A204.1 (cell line): Measurements from ENCODE around the gene BAG3.
A peak's percentile ranks its signal among the peaks of the same experiment; 100 is the strongest.
"Not testable (repeated sequence)": the region's sequence is repeated elsewhere in the genome, so short reads cannot be mapped to it uniquely, and the experiment has no call there.

ENCODE experiments used
- FAIRE-seq: peaks from 2 replicates; lab custom pipeline; 2012; peaks lifted over from hg19 to GRCh38; lab: Jason Lieb, UNC

The BAG3 gene

DNA sequence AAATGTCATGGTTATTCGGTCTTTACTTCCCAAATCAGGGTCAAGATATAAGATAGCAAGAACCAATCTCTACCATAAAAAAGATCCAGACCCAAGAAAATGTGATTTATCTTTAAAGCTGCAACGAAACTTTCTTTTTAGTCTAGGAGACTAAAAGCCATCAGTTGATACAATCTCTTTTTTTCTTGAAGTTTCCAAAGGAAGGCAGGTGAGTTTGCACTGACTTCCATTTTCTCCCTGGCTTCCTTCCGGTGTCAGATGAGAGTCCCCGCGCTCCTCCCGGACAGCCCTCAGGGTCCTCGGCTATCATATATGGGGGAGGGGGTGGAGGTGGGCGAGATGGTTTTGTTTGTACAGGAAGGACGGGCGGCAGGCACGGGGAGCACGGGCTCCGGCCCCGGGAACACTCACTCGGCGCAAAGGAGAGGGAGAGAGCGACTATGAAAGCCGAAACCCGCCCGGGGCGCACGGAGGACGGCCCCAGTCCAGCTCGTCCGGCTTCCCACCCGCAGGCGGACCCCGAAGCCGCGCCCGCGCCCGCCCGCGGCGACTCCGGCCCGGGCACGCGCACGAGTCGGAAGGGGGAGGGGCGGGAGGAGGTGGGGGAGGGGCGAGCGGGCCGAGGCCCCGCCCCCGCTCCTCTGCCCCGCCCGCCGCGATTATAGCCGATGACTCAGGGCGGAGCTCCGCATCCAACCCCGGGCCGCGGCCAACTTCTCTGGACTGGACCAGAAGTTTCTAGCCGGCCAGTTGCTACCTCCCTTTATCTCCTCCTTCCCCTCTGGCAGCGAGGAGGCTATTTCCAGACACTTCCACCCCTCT is at the start of gene BAG3:
BAG3 (plus strand) TSS at position 689 of the 822 bp plus-strand sequence. CDS start 296 bp downstream, outside the sequence.
- FAIRE-seq, result no peak

DNA sequence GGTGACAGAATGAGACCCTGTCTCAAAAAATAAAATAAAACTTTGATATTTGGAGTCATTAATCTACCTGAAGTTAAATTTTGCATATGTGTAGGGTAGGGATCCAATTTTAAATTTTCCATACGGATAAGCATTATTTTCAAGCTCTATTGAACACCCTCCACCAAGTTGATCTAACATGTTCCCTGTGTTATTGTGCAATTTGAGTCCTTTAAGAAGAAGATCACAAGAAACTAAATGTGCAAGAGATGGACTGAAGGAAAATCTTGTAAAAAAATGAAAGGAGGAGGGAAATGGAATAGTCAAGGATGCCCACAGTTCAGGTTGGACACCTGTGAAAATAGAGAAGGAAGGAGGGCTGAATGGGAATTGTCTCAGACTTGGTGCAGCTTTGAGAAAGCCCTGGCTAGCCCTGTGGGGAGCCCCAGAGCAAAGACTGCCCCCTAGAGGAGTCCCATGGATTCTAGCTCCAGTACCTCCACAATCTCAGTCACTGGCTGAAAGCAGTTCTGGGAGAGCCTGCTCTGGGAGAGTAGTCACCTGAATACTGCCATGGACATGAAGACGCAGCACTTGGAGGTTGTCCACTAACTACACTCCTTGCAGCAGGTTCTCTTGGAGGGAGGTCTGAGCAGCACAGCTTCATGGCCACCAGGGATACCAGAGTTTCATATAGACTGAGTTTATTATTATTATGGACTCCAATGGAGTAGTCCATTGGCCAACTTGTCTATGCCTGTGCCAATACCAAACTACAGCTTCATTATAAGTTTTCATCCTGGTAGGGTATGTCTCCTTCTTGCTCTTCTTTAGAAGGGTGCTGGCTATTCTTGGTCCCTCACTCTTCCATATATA is 48.7 kb upstream of the BAG3 start:
- FAIRE-seq, result no peak

- FAIRE-seq, result no peak
These were observed 46.7 kb upstream of the BAG3 start for GRCh38 chr10:119604468-119604867.

DNA sequence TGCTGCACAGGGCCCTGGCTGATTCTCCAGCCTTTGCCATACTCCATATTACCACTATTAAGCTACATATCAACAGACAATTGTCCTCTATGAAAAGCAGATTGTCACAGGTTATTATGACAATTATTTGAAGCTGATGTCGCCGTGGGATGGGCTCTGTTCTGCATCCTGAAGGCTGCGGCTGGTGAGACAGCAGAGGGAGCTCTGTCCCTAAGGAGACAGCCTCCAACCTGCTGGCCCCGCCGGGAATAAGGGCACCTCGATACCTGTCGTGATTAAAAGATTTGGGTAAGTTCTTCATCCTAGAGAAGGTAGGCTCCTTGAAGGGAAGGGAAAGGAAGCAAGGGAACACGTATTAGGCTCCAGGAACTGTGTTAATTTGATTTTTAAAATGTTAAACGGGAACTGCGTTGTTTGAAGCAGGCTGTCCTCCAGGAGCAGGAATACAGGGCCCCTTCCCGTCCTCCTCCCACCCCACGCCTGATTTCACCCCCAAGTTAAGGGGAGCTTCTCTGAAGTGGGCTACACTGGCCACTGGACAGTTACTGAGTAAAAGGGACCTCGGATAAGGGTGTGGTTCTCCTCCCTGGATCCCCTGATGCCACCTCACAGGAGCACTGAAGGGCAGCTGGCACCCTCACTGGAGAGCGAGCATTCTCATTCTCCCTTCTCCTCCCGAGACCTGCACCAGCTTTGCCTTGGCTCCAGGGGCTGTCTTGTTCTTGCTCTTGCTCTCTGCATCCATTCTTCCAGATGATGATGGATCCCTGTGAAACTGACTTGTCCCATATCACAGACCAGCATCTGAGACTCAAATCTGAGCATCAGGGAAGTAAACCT is 42.6 kb upstream of the BAG3 start:
- FAIRE-seq, result peak; percentile 74

- no peak for FAIRE-seq
These were observed 41.7 kb upstream of the BAG3 start for GRCh38 chr10:119609516-119609915.

DNA sequence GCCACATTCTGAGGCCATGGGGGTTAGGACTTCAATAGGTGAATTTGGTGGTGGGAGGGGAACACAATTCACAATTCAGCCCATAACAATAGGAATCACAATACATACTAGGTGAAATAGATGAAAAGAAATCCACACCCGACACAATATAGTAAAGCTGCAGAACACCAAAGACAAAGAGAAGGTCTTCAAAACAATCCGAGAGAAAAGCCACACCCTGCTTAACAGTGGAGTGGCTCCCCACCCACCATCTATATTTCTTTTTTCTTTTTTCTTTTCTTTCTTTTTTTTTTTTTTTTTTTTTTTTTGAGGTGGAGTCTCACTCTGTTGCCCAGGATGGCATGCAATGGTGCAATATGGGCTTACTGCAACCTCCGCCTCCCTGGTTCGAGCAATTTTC is 39.7 kb upstream of the BAG3 start:
- no peak for FAIRE-seq

DNA sequence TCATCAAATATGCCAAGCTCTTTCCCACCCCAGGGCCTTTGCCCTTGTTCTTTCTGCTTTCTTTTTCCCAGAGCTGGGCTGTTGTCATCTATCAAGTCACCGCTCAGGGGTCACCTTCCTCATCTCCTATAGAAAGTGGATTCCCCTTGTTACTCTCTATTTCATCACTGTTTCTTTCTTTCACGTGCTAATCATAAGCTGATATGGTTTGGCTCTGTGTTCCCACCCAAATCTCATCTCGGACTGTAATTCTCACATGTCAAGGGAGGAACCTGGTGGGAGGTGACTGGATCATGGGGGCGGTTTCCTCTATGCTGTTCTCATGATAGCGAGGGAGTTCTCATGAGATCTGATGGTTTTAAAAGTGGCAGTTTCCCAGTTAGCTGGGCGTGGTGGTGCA is 37.4 kb upstream of the BAG3 start:
- no peak for FAIRE-seq

- FAIRE-seq, result no peak
These were observed 36.5 kb upstream of the BAG3 start for GRCh38 chr10:119614686-119615085.

DNA sequence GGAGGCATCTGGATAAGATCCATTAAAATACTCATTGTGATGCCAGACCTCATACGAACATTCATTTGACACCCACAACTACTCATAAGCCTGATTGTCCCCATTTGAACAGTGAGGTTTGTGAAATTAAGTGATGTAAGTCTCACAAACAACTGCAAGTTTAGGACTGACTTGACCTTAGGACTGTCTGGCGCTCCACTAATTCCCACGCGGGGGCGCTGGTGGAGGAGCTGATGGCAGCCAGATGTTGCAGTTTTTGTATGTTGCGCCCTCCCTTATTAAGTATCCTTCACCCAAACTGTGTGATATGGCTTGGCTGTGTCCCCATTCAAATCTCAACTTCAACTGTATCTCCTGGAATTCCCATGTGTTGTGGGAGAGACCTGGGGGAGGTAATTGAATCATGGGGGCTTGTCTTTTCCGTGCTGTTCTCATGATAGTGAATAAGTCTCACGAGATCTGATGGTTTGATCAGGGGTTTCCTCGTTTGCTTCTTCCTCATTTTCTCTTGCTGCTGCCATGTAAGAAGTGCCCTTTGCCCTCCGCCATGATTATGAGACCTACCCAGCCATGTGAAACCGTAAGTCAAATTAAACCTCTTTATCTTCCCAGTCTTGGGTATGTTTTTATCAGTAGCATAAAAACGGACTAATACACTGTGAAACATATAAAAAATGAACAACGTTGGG is 34.2 kb upstream of the BAG3 start:
- FAIRE-seq, result no peak

GRCh38 chr10:119619215-119619614 is 32.0 kb upstream of the BAG3 start:
- no peak for FAIRE-seq

DNA sequence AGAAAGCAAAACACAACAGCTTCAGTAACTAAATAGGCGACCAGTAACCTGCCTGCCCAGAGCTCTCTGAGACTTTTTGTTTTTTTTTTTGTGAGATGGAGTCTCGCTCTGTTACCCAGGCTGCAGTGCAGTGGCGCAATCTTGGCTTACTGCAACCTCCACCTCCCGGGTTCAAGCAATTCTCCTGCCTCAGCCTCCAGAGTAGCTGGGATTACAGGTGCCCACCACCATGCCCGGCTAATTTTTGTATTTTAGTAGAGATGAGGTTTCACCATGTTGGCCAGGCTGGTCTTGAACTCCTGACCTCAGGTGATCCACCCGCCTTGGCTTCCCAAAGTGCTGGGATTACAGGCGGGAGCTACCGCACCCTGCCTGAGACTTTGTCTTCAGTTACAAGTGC is 31.4 kb upstream of the BAG3 start:
- not testable (repeated sequence) for FAIRE-seq

DNA sequence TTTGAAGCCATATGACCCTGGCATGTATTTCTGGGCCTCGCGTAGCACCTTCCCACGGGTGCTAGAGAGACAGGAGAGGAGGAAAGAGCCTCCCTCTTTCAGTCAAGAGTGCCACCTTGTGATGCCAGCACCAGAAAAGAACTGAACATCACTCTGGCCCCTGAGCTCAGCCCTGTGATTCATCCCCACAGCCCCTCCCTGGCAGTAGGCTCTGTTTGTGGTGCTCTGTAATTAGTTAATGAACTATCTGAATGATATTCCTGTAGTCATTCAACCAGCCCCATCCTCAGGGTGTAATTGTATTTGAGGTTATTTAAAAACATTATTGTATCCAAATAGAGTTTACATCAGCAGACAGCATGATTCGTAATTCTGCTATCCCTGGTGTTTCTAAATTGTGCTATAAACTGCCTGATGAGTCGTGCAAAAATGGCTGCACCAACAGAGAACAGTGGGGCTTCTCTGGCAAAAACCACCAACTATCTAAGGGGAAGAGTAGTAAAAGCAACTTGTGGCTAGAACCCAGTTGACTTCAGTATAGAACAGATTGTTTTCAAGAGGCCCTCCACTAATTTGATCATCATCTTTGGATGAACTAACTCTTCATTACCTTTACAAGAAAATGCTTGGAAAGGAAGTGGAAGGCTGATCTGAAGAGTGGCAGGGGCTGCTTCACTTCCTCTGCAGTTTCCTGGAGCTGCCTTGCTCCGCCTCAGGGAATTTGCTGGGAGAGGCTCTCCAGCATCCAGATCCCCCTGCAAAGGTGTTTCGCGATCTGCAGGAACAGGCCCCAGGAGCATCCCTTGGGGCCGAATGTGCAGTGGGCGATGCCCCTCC is 30.7 kb upstream of the BAG3 start:
- no peak for FAIRE-seq

DNA sequence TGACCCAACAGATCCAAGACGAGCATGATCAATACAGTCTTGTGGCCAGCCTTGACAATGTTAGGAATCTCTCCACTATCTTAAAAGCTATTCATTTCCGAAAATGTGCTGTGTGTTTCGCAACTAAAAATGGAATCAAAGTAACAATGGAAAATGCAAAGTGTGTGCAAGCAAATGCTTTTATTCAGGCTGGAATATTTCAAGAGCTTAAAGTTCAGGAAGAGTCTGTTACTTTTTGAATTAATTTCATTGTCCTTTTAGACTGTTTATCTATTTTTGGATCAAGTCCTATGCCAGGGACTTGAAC is 30.1 kb upstream of the BAG3 start:
- FAIRE-seq, result no peak

DNA sequence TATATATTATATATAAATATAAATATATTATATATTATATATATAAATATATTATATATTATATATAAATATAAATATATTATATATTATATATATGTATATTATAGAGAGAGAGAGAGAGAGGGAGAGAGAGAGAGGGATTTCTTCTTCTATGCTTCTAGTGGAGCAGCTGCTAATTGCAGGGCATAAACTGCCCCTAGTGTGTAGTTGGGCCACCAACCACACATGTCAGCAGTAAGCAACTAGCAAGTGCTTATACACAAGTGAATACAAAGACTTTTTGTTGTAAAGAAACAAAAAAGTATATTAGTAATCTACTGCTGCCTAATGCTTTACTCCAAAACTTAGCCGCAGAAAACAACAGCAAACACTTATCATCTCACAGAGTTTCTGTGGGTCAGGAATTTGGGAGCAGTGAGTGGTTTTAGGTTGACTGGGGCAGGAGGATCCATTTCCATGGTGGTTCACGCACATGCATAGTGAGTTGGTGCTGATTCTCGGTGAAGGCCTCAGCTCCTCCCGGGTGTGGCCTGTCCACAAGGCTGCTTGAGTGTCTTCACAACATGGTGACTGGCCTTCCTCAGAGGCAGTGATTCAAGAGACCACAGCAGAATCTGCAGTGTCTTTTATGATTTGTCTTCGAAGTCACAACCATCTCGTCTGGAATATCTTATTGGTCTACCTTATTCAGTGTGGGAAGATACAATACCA is 25.5 kb upstream of the BAG3 start:
- FAIRE-seq, result no peak

DNA sequence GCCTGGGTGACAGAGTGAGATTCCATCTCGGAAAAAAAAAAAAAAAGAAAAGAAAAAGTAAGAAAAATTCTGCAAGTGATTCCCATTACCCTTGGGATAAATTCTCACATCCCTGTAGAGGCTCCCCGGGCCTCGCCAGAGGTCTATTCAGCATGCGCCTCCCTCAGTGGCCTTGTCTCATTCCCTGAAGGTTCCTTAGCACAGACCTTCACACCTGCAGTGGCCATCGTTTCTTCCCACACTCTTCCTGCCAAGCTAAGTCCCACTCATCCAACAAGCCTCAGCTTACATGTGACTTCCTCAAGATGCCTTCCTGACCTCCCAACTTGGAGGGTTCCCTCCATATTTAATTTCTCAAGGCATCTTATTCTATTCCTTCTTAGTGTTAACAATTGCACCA is 20.9 kb upstream of the BAG3 start:
- no peak for FAIRE-seq

DNA sequence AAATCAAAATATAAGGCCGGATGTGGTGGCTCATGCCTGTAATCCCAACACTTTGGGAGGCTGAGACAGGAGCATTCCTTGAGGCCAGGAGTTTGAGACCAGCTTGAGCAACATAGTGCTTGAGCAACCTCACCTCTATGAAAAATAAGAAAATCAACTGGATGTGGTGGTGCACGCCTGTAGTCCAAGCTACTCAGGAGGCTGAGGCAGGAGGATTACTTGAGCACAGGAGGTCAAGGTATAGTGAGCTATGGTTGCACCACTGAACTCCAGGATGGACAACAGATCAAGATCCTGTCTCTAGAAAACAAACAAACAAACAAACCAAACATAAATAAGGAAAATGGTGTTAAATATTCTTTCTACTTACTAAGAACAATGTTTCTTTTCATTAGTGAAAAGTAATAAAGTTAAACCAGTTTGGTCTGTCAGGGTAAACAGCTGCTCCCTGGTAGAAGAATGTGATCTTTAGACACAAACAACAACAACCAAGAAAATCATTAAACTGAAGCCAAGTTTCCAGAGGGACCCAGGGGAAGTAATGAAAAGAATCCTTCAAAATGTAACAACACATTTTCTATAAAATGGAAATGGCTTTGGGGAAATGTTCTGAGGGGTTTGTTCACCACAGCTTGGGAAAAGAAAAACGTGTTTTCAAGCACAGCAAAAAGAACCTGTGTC is 17.5 kb upstream of the BAG3 start:
- FAIRE-seq, result no peak

DNA sequence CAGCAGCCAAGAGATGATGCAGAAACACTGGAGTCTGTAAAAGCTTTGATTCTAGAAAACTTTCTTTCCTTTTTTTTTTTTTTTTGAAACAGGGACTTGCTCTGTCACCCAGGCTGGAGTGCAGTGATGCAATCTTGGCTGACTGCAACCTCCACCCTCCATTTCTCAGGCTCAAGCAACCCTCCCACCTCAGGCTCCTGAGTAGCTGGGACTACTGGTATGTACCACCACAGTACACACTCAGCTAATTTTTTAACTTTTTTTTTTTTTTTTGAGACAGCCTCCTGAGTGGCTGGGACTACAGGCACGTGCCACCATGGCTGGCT is 17.0 kb upstream of the BAG3 start:
- no peak for FAIRE-seq

DNA sequence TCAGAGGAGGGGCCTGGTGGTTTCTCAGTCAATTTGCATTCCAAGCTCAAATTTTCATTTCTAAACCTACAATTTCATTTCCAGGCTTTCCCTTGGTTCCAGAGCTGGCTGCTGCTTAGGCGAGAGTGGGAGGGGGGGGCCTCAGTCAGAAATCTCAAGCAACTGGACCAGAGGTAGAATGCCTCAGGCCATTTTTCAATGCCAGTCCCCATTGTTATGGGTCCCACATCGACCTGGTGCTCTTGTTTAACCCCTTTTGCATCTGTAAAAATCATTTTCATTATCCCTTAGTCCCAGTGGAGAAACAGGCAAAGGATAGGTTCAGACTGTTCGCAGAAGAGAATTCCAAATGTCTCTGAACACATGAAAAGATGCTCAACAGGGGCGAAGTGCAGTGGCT is 13.5 kb upstream of the BAG3 start:
- no peak for FAIRE-seq

DNA sequence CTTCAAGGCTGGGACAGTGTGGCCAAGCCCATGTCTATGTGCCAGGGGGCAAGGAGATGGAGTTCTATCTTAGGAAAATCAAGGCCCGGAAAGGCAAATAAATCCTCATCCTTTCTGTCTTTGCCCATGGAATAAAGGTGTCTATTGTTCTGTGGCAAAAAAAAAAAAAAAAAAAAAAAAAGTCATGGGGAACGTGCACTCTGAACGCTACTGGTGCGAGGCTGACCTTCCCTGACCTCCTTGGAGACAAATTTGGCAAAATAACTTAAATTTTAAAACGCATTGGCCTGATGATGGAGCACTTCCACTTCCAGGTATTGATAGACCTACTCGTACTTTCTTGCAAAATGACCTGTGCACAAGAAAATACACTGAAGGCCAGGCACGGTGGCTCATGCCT is 12.2 kb upstream of the BAG3 start:
- FAIRE-seq, result no peak

DNA sequence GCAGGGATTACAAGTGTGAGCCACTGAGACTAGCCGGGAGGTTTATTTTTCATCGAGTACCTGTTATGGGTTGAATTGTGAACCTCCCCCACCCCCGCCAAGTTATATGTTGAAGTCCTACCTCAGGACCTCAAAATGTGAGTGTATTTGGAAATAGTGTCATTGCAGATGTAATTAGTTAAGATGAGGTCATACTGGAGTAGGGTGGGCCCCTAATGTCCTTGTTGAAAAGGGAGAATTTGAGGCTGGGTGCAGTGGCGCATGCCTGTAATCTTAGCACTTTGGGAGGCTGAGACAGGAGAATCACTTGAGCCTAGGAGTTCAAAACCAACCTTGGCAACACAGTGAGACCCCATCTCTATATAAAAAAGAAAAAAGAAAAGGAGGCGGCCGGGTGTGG is 10.8 kb upstream of the BAG3 start:
- no peak for FAIRE-seq
